Measurements from ENCODE around the gene ADM2.

GRCh38 chr22:50470491-50470890 lies 10.9 kb upstream of the ADM2 start:
- TF ChIP-seq BHLHE40 (IDR thresholded peaks at IDR 0.05; ENCODE audit: borderline replicate concordance) (no peak), L3MBTL2 (conservative IDR thresholded peaks at IDR 0.05) (no peak), HDGF (IDR thresholded peaks at IDR 0.05; ENCODE audit: borderline replicate concordance) (no peak), SP1 (IDR thresholded peaks at IDR 0.05) (no peak), FOXK2 (IDR thresholded peaks at IDR 0.05) (no peak), TARDBP (IDR thresholded peaks at IDR 0.05) (no peak), SUZ12 (IDR thresholded peaks at IDR 0.05) (no peak), FOXA1 (IDR thresholded peaks at IDR 0.05) (no peak), NFRKB (IDR thresholded peaks at IDR 0.05) (no peak)

Data from HEK293T (cell line).